NCI-H2081 (cell line): Measurements from ENCODE around the gene UMODL1.

Source experiments
- DNase-seq, 2 experiments: peaks; one replicate each; lab custom pipeline; 2025; lab: John Stamatoyannopoulos, UW

Gene UMODL1

DNA sequence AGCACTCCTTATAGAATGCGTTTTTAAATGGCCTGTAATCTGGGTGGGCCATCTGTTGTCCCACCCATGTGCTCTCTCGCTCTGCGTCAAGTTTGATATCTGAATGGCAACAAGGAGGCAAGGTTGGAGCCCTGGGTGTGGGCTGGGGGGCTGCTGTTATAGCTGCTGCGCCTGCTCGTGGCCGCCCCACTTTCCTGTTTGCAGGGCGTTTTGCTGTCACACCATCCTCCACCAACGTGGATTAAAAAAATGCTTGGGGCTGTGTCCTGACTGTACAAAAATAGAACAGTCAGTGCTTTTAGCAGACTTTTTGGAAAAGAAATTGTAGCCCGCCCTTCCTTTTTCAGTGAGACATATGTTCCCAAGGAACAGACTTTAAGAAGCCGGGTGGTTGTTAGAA lies 25.4 kb downstream of the UMODL1 start:
- DNase-seq: no peak

DNA sequence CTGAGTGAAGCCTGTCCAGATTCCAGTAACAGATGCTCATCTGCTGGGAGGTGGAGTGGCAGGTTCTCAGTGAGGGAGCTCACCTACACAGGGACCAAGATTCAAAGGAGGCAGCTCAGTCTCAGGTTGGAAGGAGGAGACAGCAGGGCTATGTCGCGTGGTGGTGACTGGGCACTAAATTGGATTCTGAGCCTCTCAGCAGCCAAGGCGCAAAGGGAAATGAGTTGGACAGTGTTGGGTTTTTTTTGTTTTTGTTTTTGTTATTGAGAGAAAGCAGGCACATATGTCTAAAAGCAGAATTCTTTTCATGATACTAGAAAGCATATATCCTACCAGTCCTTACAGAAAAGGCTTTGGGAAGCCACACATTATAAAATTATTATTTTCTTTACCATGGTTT lies 26.2 kb downstream of the UMODL1 start:
- DNase-seq: no peak

DNA sequence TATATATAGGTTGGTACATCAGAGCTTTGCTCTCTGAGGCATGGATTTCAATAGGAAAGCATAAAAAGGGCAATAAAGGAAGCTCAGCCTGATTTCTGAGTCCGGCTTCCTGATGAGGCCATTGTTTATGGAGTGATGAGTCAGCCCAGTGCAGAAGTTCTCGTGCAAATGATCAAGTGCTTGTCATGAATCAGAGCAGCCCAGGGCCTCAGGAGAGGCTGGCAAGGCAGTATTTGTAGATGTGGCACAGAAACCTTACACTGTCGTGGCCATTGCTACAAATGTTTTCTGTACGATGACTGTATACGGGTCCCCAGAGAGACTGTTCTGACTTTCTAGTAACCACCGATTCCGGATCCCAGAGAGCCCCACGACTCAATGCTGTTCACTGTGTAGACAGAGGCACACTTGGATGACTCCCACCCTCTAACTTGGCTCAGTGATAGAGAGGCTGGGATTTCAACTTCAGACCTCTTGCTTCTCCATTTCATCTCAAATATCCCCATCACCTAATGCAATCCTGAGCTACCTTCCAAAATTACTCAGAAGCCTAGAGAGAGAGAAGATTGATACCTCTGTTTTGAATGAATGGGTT lies 26.8 kb downstream of the UMODL1 start:
- peak in 1 of 2 experiments; percentile 47 for DNase-seq

DNA sequence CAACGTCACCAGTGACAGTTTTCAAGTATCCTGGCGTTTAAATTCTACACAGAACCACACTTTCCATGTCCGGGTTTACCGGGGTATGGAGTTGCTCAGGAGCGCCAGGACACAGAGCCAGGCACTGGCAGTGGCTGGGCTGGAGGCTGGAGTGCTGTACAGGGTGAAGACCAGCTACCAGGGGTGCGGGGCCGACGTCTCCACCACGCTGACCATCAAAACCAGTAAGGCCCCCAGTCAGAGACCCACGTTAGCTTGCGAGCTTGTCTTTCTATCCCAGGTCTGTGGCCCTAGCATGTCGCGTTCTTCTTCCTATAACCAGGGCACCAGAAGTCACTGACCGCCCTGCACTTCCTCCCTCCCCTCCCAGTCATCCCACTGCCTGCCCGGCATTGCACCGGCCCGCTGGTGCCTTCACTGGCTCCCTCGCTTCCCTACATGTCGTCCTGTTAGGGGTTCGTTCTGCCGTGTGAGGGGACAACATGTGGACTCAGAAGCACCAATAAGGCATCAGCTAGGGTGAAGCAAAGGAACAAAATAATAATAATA lies 27.9 kb downstream of the UMODL1 start:
- no peak for DNase-seq

DNA sequence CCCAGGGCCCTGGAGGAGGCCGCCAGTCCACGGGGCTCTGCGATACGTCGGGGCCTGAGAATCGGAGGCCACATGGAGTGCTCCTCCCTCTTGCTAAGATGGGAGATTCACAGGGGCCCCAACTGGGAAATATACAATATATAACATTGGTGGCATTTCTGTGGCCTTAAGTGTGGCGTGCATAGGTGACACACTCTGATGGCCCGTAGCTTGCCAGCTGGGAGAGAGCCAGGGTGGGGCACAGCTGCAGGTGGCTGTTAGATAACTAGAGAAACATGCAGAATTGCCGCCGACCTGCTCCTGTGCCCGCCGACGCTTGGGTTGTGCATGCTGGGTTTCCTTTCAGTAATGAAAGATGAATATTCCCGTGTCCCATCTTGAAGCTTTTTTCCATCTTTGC lies 30.1 kb downstream of the UMODL1 start:
- DNase-seq: no peak

- DNase-seq: no peak
Measured at GRCh38 chr21:42102076-42102475, 31.0 kb downstream of the UMODL1 start.

- no peak for DNase-seq
Measured at GRCh38 chr21:42102526-42102925, 31.4 kb downstream of the UMODL1 start.

DNA sequence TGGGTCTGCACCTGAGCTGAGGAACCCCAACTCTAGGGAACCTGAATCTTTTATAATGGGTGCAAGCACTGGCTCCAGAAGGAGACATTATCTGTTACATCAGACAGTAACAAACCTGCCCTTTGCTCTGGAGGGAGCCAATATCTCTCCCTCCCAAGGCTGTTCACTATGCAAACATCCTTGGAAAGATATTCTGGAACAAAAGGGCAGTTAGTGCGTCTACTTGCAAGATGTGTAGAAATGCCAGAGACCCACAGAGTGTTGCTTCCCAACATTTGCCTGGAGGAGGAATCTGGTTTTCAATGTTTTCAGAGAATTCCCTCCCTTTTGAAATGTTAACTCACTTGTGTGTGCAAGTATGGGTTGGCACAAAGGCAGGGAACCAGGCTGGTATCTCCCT lies 31.9 kb downstream of the UMODL1 start:
- no peak for DNase-seq

DNA sequence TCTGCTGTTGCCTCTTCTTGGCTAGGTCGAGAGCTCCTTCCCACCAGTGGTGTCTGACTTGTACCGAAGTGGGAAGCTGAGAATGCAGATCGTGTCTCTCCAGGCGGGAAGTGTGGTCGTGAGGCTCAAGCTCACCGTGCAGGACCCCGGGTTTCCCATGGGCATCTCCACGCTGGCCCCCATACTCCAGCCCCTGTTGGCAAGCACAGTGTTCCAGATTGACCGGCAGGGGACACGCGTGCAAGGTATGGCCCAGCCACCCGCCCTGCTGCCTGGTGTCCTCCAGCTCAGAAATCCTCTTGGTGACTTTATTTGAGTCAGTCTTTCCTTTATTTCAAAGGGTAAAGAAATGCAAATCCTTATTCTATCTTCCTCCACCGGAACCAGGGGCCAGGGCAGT lies 32.7 kb downstream of the UMODL1 start:
- no peak for DNase-seq

DNA sequence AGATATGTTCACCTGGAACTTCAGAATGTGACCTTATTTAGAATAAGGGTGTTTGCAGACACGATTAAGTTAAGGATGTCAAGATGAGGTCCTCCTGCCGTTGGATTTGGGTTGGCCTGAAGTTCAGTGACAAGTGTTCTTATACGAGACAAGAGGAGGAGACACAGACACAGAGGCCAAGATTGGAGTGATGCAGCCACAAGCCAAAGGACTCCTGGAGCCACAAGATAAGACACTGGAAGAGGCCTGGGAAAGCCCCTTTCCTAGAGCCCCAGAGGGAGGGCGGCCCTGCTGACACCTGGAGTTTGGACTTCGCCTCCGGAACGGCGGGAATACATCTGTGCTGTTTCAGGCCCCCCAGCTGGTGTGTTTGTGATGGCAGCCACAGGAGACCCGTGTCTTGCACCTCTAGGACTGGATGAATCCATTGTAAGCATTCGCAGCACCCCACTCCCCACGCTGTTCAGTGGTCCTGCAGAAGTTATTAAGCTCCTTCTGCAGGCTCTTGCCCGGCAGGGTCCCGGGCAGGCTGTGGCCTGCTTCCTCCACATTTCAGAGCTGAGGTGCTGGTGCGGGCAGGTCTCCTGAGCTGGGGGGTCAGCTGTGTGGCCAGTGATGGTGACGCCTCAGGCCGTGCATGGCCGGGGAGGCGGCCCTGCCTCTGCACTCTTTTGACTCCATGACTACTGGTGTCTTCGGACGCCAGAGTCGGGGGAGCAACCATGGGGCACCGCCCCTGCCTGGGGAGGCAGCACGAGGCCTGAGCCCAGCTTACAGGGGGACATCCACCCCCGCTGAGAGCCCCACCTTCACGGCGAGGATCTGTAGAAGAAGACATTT lies 34.6 kb downstream of the UMODL1 start:
- no peak for DNase-seq

DNA sequence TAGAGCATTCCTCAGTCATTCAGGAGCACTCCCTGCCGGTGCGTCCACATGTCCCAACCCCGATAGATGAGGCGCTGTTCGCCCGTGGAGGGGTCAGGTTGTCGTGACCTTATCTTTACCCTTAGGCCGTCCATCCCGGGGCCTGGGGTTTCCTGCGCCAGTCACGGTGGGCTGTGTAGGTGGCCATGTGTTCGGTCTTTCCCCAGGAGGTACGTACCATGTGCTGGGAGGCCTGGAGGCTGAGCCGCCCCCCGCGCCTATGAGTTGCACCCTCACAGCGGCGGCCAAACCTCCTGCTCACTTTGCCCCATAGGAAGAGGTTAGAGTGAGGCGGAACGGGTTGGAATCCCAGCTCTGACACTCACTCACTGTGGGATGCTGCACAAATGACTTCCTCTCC lies 35.3 kb downstream of the UMODL1 start:
- no peak for DNase-seq

- no peak for DNase-seq
Measured at GRCh38 chr21:42107177-42107880, 36.2 kb downstream of the UMODL1 start.

DNA sequence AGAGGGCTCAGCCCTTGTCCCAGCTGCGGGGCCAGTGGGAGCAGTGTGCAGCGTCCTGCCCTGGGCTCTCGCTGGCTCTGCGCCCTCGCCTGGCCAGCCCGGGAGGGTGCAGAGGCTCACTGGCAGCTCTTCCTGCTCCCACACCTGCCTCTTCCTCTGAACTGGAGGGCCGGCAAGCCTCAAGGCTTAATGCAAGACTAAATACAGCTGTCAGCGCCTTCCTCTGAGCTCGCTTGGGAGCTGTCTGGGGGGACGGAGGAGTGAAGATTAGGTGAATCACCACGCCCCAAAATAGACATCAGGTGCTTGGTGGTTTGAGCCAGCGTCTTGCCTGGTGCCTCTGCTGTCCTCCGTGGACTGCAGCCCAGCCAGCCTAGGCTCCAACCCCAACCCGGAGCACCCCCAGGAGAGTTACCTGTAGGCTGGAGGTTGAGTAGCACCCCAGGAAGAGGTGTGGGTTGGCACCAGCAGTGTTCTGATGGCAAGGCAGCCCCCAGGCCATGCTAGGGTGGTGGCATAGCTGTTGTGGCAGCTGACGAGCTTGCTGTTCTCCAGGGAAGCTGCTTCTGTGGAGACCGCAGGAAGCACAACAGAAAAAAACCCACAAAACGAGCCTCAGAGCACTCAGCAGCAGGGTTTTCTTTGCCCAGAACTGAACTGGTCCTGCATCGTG lies 36.9 kb downstream of the UMODL1 start:
- DNase-seq: peak; percentile 56 to 72

DNA sequence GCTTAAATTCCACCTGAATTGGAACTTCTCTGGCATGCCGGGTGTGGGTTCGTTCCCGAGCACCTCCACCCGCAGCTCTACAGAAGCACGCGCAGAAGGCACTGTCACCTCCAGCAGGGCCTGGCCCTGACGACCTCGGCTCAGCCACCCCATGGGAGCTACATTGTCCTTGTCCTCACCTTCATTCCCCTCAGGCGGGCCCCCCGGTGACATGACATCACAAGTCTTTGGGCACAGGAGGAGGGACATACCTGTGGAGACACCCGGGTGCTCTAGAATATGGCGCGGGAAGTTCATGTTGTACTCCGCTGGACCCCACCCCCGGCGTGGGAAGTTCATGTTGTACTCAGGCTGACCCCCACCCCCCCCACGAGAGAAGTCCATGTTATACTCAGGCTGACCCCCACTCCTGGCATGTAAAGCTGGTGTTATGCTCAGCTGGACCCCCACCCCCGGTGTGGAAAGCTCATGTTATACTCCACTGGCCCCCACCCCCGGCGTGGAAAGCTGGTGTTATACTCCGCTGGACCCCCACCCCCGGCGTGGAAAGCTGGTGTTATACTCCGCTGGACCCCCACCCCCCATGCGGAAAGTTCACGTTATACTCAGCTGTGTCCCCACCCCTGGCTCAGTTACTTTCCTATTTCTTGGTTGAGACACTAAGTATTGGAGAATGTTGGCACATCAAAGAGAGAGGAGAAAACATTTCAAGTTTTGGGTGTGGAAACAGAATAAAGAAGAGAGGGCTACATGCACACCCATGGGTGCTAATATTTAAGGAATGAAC lies 37.6 kb downstream of the UMODL1 start:
- no peak for DNase-seq

GRCh38 chr21:42109473-42109872 lies 38.4 kb downstream of the UMODL1 start:
- DNase-seq: no peak

- DNase-seq: no peak
Measured at GRCh38 chr21:42109873-42110525, 38.9 kb downstream of the UMODL1 start.

DNA sequence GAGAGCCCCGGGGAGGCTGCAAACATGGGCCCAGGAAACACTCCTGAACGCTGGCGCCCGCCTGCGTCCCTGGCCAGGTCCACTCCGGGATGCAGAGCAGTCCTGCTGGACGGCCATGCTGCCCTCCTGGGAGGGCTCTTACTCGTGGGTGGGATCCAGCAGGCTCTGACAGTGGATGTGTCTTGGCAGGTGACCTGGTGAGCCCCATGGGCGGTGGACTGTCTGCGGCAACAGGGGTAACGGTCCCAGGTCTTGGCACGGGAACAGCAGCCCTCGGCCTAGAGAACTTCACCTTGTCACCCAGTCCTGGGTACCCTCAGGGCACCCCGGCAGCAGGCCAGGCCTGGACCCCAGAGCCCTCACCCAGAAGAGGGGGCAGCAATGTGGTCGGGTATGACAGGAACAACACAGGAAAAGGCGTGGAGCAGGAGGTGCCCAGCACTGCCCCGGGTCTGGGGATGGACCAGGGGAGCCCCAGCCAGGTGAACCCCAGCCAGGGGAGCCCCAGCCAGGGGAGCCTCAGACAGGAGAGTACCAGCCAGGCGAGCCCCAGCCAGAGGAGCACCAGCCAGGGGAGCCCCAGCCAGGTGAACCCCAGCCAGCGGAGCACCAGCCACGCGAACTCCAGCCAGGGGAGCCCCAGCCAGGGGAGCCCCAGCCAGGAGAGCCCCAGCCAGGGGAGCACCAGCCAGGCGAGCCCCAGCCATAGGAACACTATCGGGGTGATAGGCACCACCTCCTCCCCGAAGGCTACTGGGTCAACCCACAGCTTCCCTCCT lies 39.8 kb downstream of the UMODL1 start:
- DNase-seq: no peak

- DNase-seq: no peak
Measured at GRCh38 chr21:42111470-42111743, 40.3 kb downstream of the UMODL1 start.

DNA sequence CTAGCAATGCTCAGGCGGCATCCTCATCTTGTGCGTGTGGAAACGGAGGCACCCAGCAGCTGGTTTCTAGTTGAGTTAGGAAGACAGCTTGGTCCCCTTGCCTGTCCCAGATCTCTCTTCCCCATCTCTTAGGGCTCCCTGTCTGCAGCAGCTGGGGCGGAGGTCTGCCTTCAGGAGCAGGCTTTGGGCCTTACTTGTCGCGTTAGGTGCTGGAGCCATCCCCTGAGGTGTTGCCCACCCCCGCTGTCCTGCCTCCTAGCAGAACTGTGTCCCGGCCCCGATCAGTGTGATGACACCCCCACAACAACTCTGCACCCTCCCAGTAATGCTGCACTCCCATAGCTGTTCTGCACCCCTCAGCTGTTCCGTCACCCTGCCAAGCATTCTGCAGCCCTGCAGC lies 40.7 kb downstream of the UMODL1 start:
- no peak for DNase-seq

DNA sequence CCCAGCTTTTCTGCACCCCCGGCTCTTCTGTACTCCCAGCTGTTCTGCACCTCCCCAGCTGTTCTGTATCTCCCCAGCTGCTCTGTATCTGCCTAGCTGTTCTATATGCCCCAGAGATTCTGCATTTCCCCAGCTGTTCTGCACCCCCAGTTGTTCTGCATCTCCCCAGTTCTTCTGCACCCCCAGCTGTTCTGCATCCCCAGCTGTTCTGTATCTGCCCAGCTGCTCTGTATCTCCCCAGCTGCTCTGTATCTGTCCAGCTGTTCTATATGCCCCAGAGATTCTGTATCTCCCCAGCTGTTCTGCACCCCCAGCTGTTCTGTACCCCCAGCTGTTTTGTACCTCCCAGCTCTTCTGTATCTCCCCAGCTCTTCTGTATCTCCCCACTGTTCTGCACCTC lies 41.1 kb downstream of the UMODL1 start:
- DNase-seq: no peak
